ENCODE results near the gene NEUROD4. TPM values are rescaled to one million over a fixed set of nuclear protein-coding genes. Genes with fewer than 3 reads are reported as not detected.

Gene NEUROD4
- total RNA-seq, 1 donor from 2014 or later = not detected

DNA sequence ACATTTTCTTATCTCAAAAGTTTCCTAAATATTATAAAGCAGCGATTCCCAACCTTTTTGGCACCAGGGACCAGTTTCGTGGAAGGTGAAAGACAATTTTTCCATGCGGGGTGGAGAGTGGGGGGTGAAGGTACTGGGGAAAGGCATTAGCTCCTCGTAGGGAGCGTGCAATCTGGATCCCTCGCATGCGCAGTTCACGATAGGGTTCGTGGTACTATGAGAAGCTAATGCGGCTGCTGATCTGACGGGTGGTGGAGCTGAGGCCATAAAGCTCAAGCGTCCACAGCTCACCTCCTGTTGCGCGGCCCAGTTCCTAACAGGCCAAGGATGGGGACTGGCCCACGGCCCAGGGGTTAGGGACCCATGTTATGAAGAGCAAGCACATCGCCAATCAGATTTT, 29.9 kb downstream of the NEUROD4 start:
- no peak for DNase-seq (ENCODE audit: low spot score)
- H3K27ac Mint-ChIP-seq (ENCODE audit: unreplicated experiment) = no peak overlapping the region
- no peak overlapping the region for H3K4me3 Mint-ChIP-seq (ENCODE audit: unreplicated experiment)
- TF ChIP-seq, protein P1, sequence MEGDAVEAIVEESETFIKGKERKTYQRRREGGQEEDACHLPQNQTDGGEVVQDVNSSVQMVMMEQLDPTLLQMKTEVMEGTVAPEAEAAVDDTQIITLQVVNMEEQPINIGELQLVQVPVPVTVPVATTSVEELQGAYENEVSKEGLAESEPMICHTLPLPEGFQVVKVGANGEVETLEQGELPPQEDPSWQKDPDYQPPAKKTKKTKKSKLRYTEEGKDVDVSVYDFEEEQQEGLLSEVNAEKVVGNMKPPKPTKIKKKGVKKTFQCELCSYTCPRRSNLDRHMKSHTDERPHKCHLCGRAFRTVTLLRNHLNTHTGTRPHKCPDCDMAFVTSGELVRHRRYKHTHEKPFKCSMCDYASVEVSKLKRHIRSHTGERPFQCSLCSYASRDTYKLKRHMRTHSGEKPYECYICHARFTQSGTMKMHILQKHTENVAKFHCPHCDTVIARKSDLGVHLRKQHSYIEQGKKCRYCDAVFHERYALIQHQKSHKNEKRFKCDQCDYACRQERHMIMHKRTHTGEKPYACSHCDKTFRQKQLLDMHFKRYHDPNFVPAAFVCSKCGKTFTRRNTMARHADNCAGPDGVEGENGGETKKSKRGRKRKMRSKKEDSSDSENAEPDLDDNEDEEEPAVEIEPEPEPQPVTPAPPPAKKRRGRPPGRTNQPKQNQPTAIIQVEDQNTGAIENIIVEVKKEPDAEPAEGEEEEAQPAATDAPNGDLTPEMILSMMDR (IDR thresholded peaks at IDR 0.05) = no peak
- no peaks in the 10 kb centered on the region for H3K9me3 Mint-ChIP-seq (ENCODE audit: low read depth)
- no peaks in the 10 kb centered on the region for H3K4me1 Mint-ChIP-seq (ENCODE audit: low read depth)
- H3K27me3 Mint-ChIP-seq (ENCODE audit: low read depth) = peaks cover 12% of the 10 kb centered on the region
- no peaks in the 10 kb centered on the region for H3K36me3 Mint-ChIP-seq (ENCODE audit: low read depth)

DNA sequence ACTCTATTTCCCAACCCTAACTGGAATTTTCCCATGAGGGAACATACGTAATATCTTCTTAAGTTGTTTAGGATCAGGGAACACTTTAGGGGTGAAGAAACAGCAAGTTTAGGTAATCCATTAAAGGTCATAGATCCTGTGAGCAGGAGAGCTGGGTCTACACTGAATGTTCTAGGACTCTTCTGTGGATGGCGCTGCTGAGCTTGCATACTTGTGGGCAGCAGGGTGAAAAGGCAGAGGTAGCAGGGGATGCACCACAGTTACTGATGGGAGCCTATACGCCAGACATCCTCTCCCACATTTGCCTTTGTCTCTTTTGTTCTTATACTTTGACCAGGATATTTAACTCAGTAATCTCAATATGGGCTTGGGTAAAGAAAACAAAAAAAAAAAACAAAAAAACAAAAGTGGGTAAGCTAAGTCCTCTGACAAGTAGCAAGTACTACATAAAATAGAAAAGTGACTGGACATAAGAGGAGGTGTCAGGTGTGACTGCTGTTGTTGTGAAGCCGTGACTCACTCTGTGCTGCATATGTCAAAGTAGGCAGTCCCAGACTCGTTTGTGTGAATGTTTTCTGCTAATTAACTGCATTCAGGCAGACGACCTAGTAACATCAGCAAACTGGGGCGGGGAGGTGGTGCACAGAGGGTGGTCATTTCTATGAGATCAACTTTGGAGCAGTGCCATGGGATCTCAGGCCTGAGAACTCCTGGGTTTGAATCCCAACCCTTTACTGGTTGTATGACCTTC, 31.6 kb downstream of the NEUROD4 start:
- peaks cover 12% of the 10 kb centered on the region for H3K27me3 Mint-ChIP-seq (ENCODE audit: low read depth)
- no peaks in the 10 kb centered on the region for H3K4me1 Mint-ChIP-seq (ENCODE audit: low read depth)
- no peak overlapping the region for H3K4me3 Mint-ChIP-seq (ENCODE audit: unreplicated experiment)
- DNase-seq (ENCODE audit: low spot score) = no peak
- H3K36me3 Mint-ChIP-seq (ENCODE audit: low read depth) = no peaks in the 10 kb centered on the region
- TF ChIP-seq, protein P1 (IDR thresholded peaks at IDR 0.05) = no peak
- H3K27ac Mint-ChIP-seq (ENCODE audit: unreplicated experiment) = no peak overlapping the region
- no peaks in the 10 kb centered on the region for H3K9me3 Mint-ChIP-seq (ENCODE audit: low read depth)

DNA sequence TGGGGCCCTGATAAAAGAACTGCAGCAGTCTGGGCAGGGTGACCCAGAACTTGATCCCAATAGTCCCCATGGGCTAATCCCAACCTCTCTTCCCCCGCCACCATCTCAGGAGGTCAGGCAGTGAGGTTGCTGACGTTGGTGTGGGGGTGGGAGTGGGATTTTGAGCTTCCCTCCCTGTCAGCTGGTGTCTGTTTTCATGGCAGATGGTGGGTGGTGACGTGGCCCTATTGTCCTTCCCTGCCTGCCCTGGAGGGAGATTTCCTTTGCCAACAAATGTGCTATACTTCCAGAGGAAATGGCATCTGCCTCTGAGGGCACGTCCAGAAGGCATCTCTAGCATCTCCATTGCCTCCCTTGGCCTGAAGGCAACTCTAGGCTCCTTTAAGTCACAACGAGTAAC, 37.7 kb downstream of the NEUROD4 start:
- Mint-ChIP-seq H3K27ac (ENCODE audit: unreplicated experiment) (no peak overlapping the region), H3K4me3 (ENCODE audit: unreplicated experiment) (no peak overlapping the region), H3K27me3 (ENCODE audit: low read depth) (peaks cover 32% of the 10 kb centered on the region), H3K4me1 (ENCODE audit: low read depth) (no peaks in the 10 kb centered on the region), H3K36me3 (ENCODE audit: low read depth) (no peaks in the 10 kb centered on the region), H3K9me3 (ENCODE audit: low read depth) (no peaks in the 10 kb centered on the region)
- no peak for DNase-seq (ENCODE audit: low spot score)
- TF ChIP-seq, protein P1 (IDR thresholded peaks at IDR 0.05) = no peak

DNA sequence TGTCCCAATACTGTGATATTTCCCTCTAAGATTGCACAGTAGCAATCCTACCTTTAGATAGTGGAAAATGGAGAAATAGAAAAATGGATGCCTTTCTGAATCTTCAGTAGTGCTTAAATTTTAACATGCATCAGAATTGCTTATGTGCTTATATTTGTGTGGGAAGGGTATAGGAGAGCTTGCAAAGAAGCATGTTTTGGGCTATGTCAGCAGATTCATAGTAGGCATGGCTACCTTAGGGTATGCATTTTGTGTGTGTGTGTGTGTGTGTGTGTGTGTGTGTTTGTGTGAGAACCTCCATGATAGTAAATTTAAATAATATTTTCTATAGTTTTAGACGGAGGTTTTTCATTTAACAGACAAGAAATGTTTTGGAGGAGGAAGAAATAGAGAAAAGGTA, 38.3 kb downstream of the NEUROD4 start:
- TF ChIP-seq, protein P1 (IDR thresholded peaks at IDR 0.05) = no peak
- no peak for DNase-seq (ENCODE audit: low spot score)
- no peak overlapping the region for H3K27ac Mint-ChIP-seq (ENCODE audit: unreplicated experiment)
- no peaks in the 10 kb centered on the region for H3K9me3 Mint-ChIP-seq (ENCODE audit: low read depth)
- H3K36me3 Mint-ChIP-seq (ENCODE audit: low read depth) = no peaks in the 10 kb centered on the region
- H3K4me3 Mint-ChIP-seq (ENCODE audit: unreplicated experiment) = no peak overlapping the region
- peaks cover 32% of the 10 kb centered on the region for H3K27me3 Mint-ChIP-seq (ENCODE audit: low read depth)
- H3K4me1 Mint-ChIP-seq (ENCODE audit: low read depth) = no peaks in the 10 kb centered on the region

DNA sequence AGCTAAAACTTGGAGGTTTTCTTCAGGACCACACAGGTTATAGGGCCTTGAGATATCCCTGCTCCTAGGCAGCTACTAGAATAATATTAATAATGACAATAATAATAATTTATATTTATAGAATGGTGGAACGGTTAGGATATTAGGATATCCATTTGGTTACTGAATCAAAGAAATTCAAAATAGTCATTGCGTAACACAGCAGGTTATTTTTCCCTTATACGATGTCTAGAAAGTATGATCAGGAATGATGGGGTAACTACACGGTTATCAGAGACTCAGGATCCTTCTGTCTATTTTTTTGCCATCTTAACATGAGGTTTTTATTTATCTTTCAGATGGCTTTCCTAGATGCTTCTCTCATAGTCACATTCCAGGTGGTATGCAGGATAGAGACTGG, 39.0 kb downstream of the NEUROD4 start:
- H3K27ac Mint-ChIP-seq (ENCODE audit: unreplicated experiment) = no peak overlapping the region
- H3K4me1 Mint-ChIP-seq (ENCODE audit: low read depth) = no peaks in the 10 kb centered on the region
- TF ChIP-seq, protein P1 (IDR thresholded peaks at IDR 0.05) = no peak
- no peaks in the 10 kb centered on the region for H3K36me3 Mint-ChIP-seq (ENCODE audit: low read depth)
- no peaks in the 10 kb centered on the region for H3K9me3 Mint-ChIP-seq (ENCODE audit: low read depth)
- no peak overlapping the region for H3K4me3 Mint-ChIP-seq (ENCODE audit: unreplicated experiment)
- peaks cover 30% of the 10 kb centered on the region for H3K27me3 Mint-ChIP-seq (ENCODE audit: low read depth)
- DNase-seq (ENCODE audit: low spot score) = no peak
